ENCODE results near the gene ANXA2. TPM values are rescaled to one million over a fixed set of nuclear protein-coding genes. Genes with fewer than 3 reads are reported as not detected.
A peak's percentile ranks its signal among the peaks of the same experiment; 100 is the strongest.

Gene ANXA2
- total and polyA plus RNA-seq, 3 experiments from 2014 or later = 212 to 471 (median 219) TPM

DNA sequence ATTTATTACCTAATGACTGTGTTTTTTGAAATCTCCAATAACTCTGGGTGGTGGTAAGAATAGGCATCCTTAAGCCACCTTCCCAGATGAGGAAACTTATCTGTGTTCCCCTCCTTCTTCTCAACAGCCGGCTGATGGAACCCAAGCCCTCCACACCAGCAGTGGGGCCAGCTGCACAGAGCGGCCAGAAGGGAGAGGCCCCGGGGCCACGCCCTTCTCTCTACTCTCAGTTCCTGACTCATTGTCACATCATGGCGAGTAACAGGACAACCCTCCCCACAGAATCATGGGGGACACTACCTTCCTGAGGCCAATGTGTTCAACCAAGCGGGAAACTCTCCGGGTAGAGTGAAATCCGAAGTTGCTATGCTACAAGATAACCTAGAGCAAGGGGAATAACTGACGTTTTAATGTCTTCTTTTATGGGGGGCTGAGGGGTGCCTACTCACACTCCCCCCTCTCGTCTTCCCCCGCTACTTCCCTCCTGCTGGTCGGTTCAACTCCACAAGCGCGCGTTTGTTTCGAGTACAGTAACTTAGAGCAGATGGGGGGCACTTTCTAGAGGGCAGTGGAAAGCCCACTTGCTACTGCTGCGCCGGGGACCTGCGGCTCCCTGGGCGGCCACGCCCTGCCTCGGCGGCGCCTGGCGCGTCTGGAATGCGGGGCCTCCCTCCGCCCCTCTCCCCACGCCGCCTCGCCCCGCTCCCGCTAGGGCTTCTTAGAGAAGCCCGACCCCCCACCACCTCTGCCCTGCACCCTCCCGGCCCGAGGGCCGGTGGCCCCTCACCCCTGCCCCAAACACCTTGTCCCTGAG is 621 bp downstream of the ANXA2 start:
- ChIA-PET CTCF (interaction anchor here (1.3 to 1.8 kb wide), 3 partner anchors 12 to 47 kb away, joined by 3 to 5 read pairs (median 4); no protein-coding TSS in a partner anchor), POLR2A (interaction anchor here (0.7 to 2.0 kb wide), 6 partner anchors 10 to 708 kb away, joined by 3 to 9 read pairs (median 4); partner anchors contain the start of genes BNIP2 and ICE2)
- peak; percentile 8 to 68 (median 30) for DNase-seq

DNA sequence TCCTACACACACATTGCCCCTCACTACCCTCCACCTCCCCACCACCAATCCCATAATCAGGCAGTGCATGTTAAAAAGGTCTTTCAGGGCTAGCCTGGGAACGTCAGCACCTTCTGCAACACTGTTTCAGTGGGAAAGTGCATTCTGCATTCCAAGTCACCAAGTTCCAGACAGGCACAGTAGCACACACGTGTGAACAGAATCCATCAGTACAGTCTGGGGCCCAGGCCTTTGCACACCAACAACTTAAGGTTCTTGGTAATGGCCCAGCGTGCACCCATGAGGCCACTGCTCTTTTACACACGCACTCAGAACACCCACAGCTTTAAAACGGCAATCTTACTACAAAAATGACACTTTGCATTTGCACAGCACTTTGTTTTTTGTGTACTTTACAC is 1.2 kb downstream of the ANXA2 start:
- H3K36me3 Mint-ChIP-seq = peaks cover 4 to 41% (median 4%) of the 10 kb centered on the region in 3 donors
- ChIA-PET CTCF (no interaction called here), POLR2A (interaction anchor here (0.9 kb wide), 1 partner anchor 82 kb away, joined by 3 read pairs; no protein-coding TSS in a partner anchor)
- Histone ChIP-seq H3K27me3 (ENCODE audit: insufficient read depth, low read length, poor library complexity, severe bottlenecking) (no peaks in the 10 kb centered on the region), H3K4me1 (ENCODE audit: insufficient read depth, low read length) (peaks cover 34% of the 10 kb centered on the region), H3K4me3 (ENCODE audit: low read length) (peak overlapping the region; percentile 76), H3K36me3 (ENCODE audit: insufficient read depth, low read length) (no peaks in the 10 kb centered on the region), H3K9me3 (ENCODE audit: low read length) (no peaks in the 10 kb centered on the region), H3K27ac (ENCODE audit: low read depth, low read length) (peak overlapping the region; percentile 90)
- peak overlapping the region; percentile 10 to 99 (median 94) for H3K27ac Mint-ChIP-seq
- H3K27me3 Mint-ChIP-seq = peaks cover 0 to 14% of the 10 kb centered on the region in 2 donors
- H3K4me3 Mint-ChIP-seq = peak overlapping the region; percentile 85 to 98 (median 96)
- no peak for DNase-seq
- peaks cover 0 to 8% (median 2%) of the 10 kb centered on the region in 5 donors for H3K9me3 Mint-ChIP-seq
- peaks cover 62 to 74% (median 68%) of the 10 kb centered on the region in 3 donors for H3K4me1 Mint-ChIP-seq

More for the DNA sequence above, 621 bp downstream of the ANXA2 start:
- Mint-ChIP-seq H3K9me3 (peaks cover 0 to 8% (median 2%) of the 10 kb centered on the region in 5 donors), H3K27me3 (peaks cover 0 to 14% of the 10 kb centered on the region in 2 donors), H3K27ac (peak overlapping the region; percentile 92 to 99 (median 94)), H3K36me3 (peaks cover 4 to 41% (median 4%) of the 10 kb centered on the region in 3 donors), H3K4me3 (peak overlapping the region; percentile 85 to 98 (median 96)), H3K4me1 (peaks cover 57 to 68% (median 62%) of the 10 kb centered on the region in 3 donors)
- Histone ChIP-seq H3K4me1 (ENCODE audit: insufficient read depth, low read length) (peaks cover 32% of the 10 kb centered on the region), H3K9me3 (ENCODE audit: low read length) (no peaks in the 10 kb centered on the region), H3K4me3 (ENCODE audit: low read length) (peak overlapping the region; percentile 76), H3K27me3 (ENCODE audit: insufficient read depth, low read length, poor library complexity, severe bottlenecking) (no peaks in the 10 kb centered on the region), H3K27ac (ENCODE audit: low read depth, low read length) (peak overlapping the region; percentile 90), H3K36me3 (ENCODE audit: insufficient read depth, low read length) (no peaks in the 10 kb centered on the region)

DNA sequence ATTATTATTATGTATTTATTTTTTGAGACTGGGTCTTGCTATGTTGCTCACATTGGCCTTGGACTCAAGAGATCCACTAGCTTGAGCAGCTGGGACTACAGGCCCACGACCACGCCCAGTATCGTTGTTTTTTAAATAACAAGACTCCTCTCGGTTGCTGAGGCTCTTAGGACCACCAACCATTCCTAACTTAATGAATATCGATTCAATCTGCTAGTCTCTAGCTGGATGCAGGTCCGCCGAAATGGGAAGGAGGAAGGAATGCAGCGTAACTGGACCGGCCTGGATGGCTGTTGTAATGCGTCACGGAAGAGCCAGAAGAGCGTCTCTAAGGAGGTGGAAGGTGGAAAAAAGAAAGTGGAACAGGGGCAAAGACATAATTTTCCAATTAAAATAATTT is 1.7 kb downstream of the ANXA2 start:
- peaks cover 0 to 14% of the 10 kb centered on the region in 2 donors for H3K27me3 Mint-ChIP-seq
- peak overlapping the region; percentile 85 to 98 (median 96) for H3K4me3 Mint-ChIP-seq
- H3K36me3 Mint-ChIP-seq = peaks cover 4 to 41% (median 4%) of the 10 kb centered on the region in 3 donors
- H3K4me3 ChIP-seq (ENCODE audit: low read length) = no peak overlapping the region
- ChIA-PET POLR2A (interaction anchor here (0.9 kb wide), 1 partner anchor 82 kb away, joined by 3 read pairs; no protein-coding TSS in a partner anchor), CTCF (no interaction called here)
- H3K4me1 ChIP-seq (ENCODE audit: insufficient read depth, low read length) = peaks cover 38% of the 10 kb centered on the region
- peaks cover 0 to 8% (median 2%) of the 10 kb centered on the region in 5 donors for H3K9me3 Mint-ChIP-seq
- peaks cover 66 to 78% (median 72%) of the 10 kb centered on the region in 3 donors for H3K4me1 Mint-ChIP-seq
- DNase-seq = no peak
- H3K9me3 ChIP-seq (ENCODE audit: low read length) = no peaks in the 10 kb centered on the region
- H3K27me3 ChIP-seq (ENCODE audit: insufficient read depth, low read length, poor library complexity, severe bottlenecking) = no peaks in the 10 kb centered on the region
- no peaks in the 10 kb centered on the region for H3K36me3 ChIP-seq (ENCODE audit: insufficient read depth, low read length)
- H3K27ac ChIP-seq (ENCODE audit: low read depth, low read length) = peak overlapping the region; percentile 90
- peak overlapping the region in 6 of 8 donors; percentile 85 to 99 (median 93) for H3K27ac Mint-ChIP-seq

- H3K9me3 ChIP-seq (ENCODE audit: low read length) = no peaks in the 10 kb centered on the region
- no peak for DNase-seq
- Mint-ChIP-seq H3K27me3 (peaks cover 0 to 14% of the 10 kb centered on the region in 2 donors), H3K36me3 (peaks cover 4 to 41% (median 4%) of the 10 kb centered on the region in 3 donors), H3K9me3 (peaks cover 0 to 8% (median 2%) of the 10 kb centered on the region in 5 donors), H3K4me1 (peaks cover 71 to 85% (median 79%) of the 10 kb centered on the region in 3 donors), H3K27ac (peak overlapping the region in 7 of 8 donors; percentile 1 to 99 (median 77)), H3K4me3 (peak overlapping the region in 5 of 7 donors; percentile 96 to 98 (median 97))
- H3K27ac ChIP-seq (ENCODE audit: low read depth, low read length) = no peak overlapping the region
- H3K4me3 ChIP-seq (ENCODE audit: low read length) = no peak overlapping the region
- no peaks in the 10 kb centered on the region for H3K36me3 ChIP-seq (ENCODE audit: insufficient read depth, low read length)
- POLR2A ChIA-PET = no interaction called here
- no peaks in the 10 kb centered on the region for H3K27me3 ChIP-seq (ENCODE audit: insufficient read depth, low read length, poor library complexity, severe bottlenecking)
- CTCF ChIA-PET = no interaction called here
- peaks cover 38% of the 10 kb centered on the region for H3K4me1 ChIP-seq (ENCODE audit: insufficient read depth, low read length)
These were observed 2.3 kb downstream of the ANXA2 start for GRCh38 chr15:60395276-60396011.

GRCh38 chr15:60394689-60395097 is 3.1 kb downstream of the ANXA2 start:
- H3K27me3 Mint-ChIP-seq = peaks cover 0 to 14% of the 10 kb centered on the region in 2 donors
- Histone ChIP-seq H3K4me1 (ENCODE audit: insufficient read depth, low read length) (peaks cover 41% of the 10 kb centered on the region), H3K36me3 (ENCODE audit: insufficient read depth, low read length) (no peaks in the 10 kb centered on the region), H3K4me3 (ENCODE audit: low read length) (no peak overlapping the region), H3K27ac (ENCODE audit: low read depth, low read length) (no peak overlapping the region), H3K9me3 (ENCODE audit: low read length) (no peaks in the 10 kb centered on the region), H3K27me3 (ENCODE audit: insufficient read depth, low read length, poor library complexity, severe bottlenecking) (no peaks in the 10 kb centered on the region)
- H3K27ac Mint-ChIP-seq = peak overlapping the region in 5 of 8 donors; percentile 54 to 99 (median 62)
- H3K4me1 Mint-ChIP-seq = peaks cover 79 to 91% (median 85%) of the 10 kb centered on the region in 3 donors
- ChIA-PET CTCF (interaction anchor here (1.2 kb wide), 1 partner anchor 126 kb away, joined by 3 read pairs; no protein-coding TSS in a partner anchor), POLR2A (interaction anchor here (1.1 kb wide), 1 partner anchor 10 kb away, joined by 3 read pairs; no protein-coding TSS in a partner anchor)
- H3K9me3 Mint-ChIP-seq = peaks cover 0 to 8% (median 2%) of the 10 kb centered on the region in 5 donors
- peaks cover 4 to 43% (median 4%) of the 10 kb centered on the region in 3 donors for H3K36me3 Mint-ChIP-seq
- peak overlapping the region in 3 of 7 donors; percentile 5 to 59 (median 32) for H3K4me3 Mint-ChIP-seq
- DNase-seq = no peak

GRCh38 chr15:60392986-60393790 is 4.6 kb downstream of the ANXA2 start:
- Mint-ChIP-seq H3K9me3 (no peaks in the 10 kb centered on the region), H3K4me3 (peak overlapping the region in 6 of 7 donors; percentile 11 to 76 (median 45)), H3K27me3 (peaks cover 0 to under 1% of the 10 kb centered on the region in 2 donors), H3K36me3 (peaks cover 4 to 40% (median 4%) of the 10 kb centered on the region in 3 donors), H3K4me1 (peaks cover 80 to 90% (median 87%) of the 10 kb centered on the region in 3 donors), H3K27ac (peak overlapping the region; percentile 73 to 99 (median 88))
- Histone ChIP-seq H3K27ac (ENCODE audit: low read depth, low read length) (no peak overlapping the region), H3K36me3 (ENCODE audit: insufficient read depth, low read length) (no peaks in the 10 kb centered on the region), H3K9me3 (ENCODE audit: low read length) (no peaks in the 10 kb centered on the region), H3K27me3 (ENCODE audit: insufficient read depth, low read length, poor library complexity, severe bottlenecking) (no peaks in the 10 kb centered on the region), H3K4me3 (ENCODE audit: low read length) (no peak overlapping the region), H3K4me1 (ENCODE audit: insufficient read depth, low read length) (peaks cover 42% of the 10 kb centered on the region)
- POLR2A ChIA-PET = no interaction called here
- DNase-seq = no peak
- CTCF ChIA-PET = no interaction called here

DNA sequence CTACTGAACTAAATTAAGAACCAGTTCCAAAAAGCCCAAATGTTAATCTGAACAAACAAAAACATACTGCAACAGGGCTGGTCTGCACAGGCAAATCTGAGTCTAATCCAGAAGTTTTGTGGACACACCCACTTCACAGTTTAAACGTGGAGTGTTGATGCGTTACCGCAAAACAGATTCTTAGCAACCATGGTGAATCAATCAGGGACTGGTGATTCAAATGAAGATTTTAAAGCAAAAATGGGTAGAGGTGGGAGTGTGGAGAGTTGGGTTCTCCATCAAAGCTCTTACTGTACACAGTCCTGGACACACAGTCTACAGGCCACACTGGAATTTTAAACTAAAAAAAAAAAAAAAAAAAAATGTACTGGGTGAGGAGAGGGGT is 5.2 kb downstream of the ANXA2 start:
- H3K9me3 ChIP-seq (ENCODE audit: low read length) = no peaks in the 10 kb centered on the region
- no peak overlapping the region for H3K27ac ChIP-seq (ENCODE audit: low read depth, low read length)
- H3K27me3 ChIP-seq (ENCODE audit: insufficient read depth, low read length, poor library complexity, severe bottlenecking) = no peaks in the 10 kb centered on the region
- no peaks in the 10 kb centered on the region for H3K36me3 ChIP-seq (ENCODE audit: insufficient read depth, low read length)
- ChIA-PET POLR2A (no interaction called here), CTCF (no interaction called here)
- Mint-ChIP-seq H3K27ac (peak overlapping the region; percentile 78 to 99 (median 88)), H3K4me1 (peaks cover 81 to 92% (median 88%) of the 10 kb centered on the region in 3 donors), H3K27me3 (no peaks in the 10 kb centered on the region), H3K9me3 (no peaks in the 10 kb centered on the region), H3K4me3 (peak overlapping the region; percentile 1 to 53 (median 38)), H3K36me3 (peaks cover 4 to 40% (median 4%) of the 10 kb centered on the region in 3 donors)
- H3K4me3 ChIP-seq (ENCODE audit: low read length) = no peak overlapping the region
- peak in 2 of 5 donors; percentile 37 to 64 for DNase-seq
- peaks cover 42% of the 10 kb centered on the region for H3K4me1 ChIP-seq (ENCODE audit: insufficient read depth, low read length)

All from CD8-positive, alpha-beta memory T cell (primary cell).